HG02840 (cell line): ENCODE results near the gene BTBD9.
A peak's percentile ranks its signal among the peaks of the same experiment; 100 is the strongest.

Source experiments
- ATAC-seq: cut with Tn5 transposase; IDR thresholded peaks from one replicate; pipeline ENCODE4 v1.9.1; 2021; ENCODE audit warnings: mild to moderate bottlenecking, moderate library complexity, moderate number of reproducible peaks; ENCODE audit not compliant: unreplicated experiment, low FRiP score

Gene BTBD9

DNA sequence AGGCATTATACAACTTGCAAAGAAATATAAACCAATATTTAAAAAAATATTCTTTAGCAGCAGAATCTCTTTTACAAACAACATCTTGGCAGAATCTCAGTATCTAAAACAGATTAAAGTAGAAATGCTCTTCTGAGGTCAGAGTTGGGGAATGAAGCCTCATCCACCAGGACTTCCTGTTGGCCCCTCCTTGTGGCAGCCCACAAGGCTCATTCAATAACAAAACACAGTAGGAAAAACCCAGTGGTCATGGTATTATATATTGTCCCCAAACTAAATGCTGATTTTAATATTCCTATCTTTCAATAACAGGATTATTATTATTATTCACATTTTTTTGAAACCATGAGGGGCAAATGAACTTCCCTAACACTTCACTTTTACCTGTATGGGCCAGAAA, 368.6 kb downstream of the BTBD9 start:
- no peak for ATAC-seq

DNA sequence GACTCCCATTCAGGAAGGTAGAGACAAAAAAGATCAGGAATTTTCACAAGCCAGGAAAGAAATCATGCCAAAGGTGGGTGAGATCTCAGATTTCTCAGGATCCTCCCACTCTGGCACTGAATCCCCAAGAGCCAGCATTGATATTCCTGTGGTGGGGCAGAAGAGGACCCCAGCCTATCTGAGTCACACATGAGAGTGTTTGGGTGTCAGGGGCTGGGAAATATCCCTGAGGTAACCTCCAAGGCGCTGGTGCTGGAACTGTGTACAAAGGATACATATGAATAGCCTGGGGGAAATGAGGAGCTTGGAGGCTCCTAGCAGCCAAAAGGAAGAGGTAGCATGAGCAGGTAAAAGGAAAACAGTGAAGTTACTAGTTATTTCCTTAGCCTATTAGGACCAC, 369.4 kb downstream of the BTBD9 start:
- no peak for ATAC-seq

DNA sequence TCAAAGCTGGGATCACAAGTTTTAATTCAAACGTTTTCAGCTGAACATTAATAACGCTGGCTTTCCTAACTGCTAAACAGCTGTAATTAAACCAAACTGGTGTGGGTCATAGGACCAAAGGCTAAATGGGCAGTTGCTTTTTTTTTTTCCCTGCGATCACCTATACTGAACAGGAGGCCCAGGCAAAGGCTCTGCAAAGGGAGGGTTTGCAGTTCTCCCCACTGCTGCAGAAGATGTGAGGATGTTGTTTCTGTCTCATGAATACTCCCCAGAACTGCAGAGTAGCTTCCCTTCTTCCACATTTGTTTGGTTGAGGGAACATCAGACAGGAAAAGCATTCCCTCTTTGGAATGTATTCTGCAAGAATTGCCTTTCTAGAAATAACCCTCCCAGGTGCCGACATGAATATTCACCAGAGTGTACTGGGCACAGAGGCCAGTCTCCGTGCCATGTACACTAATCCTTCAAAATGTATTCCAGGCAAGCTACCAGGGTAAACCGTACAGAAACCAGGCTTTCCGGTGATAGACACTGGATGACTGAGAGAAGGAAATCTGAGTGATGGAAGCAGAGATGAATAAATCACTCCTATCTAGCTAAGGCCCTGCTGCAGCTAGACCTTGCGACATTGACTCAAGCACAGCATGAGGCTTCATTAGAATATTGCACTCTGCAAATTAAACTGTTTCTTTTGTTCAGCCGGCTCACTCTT, 370.1 kb downstream of the BTBD9 start:
- no peak for ATAC-seq

DNA sequence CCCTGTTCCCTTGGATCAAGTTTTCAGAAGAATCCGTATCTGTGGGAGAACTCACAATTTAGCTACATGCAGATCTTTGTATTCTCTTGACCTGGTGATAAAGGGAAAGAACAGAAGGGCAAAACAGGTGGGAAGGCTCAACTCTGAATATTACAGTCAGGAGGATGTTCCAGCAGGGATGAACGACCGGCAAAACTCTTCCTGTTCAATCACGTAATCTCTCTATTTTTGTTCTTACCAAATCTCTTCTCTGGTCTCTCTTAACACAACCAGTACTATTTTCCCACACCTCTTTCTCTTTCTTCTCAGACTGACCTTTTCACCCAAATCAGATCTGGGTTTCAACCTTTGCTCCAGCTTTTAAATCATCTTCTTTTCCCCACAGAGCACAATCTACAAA, 371.4 kb downstream of the BTBD9 start:
- ATAC-seq, result no peak

DNA sequence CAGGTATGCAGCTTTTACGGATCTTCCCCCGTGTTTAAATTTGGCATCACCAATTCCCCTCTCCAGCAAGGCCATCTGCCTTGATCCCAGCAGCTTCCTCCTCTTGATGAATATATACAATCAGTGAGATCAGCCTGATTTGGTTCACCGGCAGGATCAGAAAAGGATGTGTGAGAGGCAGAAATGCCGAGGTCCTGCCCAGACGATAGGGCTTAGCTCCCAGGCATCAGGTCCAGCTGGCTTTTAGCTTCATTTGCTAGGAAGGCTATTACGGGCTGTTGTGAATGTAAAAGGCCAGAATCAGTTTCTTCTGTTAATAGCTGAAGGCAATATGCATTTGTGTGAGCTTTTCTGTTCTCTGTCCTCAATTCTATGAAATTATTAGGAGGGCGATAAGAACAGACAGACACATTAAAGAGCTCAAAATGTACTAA, 372.8 kb downstream of the BTBD9 start:
- no peak for ATAC-seq

DNA sequence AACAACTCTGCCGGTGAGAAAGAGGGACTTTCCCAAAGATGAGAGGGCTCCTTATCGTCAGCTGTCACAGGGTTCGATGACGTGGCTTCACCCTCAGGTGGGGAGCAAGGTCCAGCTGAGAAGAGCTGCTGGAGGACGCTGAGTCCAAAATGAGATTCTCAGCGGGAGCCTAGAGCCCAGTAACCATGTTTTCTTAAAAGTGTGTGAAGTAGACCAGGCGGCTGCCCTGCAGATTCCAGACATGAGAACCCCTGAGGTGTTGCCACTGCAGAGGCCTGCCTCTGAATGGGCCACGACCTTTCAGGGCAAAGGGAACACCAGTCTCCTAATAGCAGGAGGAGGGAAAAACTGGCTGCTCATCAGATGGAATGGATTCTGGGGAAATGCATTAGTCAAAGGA, 375.1 kb downstream of the BTBD9 start:
- ATAC-seq, result no peak

DNA sequence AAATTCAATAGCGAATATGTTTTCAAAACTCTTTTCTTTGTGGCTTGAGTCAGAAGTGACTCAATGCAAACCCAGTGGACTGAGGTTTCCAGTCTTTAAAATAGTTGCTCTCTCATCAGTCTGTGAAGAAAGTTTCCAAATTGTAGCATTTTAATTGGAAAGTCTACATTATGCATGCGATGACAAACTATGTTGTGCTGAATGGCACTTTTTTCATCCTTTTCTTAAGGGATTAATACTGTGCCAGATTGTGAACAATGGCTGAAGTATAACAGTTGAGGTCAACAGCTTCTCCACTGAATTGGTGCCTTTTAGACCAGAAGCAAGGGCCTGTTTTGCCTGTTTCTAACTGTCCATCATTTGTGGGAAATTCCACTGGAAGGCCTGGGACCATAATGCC, 377.1 kb downstream of the BTBD9 start:
- ATAC-seq, result no peak

DNA sequence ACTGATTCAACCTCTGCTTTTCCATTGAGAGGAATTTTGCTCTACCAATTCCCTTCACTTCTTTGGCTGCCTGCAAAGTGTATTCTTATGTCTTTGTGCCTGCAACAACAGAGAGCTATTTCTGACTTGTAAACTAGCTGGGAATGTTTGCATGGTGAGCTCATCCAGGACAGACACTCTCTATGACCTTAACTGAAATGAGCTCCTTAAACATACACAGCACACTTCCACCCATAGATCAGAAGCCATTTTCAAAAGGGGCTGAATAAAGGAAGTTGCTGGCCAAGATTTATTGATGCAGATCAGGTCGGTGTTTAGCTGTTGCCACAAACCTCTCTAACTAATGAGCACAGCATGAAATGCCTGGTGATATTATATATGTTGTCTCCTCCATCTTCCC, 377.7 kb downstream of the BTBD9 start:
- ATAC-seq, result no peak

DNA sequence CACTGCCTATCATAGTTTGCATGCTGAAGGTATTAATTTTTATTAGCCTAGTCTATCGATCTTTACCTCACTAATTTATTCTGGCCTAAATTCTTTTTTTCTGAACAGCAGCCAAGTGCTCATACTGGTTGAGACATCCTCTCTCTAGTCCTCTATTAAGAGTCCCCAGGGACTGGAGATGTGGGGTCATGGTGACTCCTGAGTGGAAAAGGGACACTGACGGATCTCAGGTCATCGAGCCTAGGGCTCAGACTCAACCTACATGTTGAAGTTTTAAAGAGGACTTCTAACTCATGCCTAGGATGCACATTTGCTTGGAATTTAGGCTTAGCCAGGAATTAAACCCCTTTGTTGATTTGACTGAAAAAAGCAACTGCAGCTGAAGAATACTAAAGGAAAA, 378.1 kb downstream of the BTBD9 start:
- ATAC-seq, result no peak

DNA sequence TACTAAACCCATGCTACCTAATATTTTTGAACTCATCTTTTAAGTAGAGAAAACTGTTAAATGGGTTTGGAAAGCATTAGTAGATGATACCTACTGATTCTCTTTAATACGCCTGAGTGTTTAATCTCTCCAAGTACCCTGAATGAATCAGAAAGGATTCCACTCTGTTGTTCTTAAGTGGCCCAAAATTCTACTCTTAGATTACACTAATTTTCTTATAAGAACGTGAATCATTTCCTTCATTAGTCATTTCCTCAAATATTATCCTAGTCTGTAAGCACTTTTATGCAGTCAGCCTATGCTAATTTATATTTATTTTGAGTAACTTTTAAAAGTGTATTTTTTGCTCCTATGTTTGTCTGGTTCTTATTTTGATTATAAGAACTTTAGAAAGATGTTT, 380.0 kb downstream of the BTBD9 start:
- no peak for ATAC-seq

DNA sequence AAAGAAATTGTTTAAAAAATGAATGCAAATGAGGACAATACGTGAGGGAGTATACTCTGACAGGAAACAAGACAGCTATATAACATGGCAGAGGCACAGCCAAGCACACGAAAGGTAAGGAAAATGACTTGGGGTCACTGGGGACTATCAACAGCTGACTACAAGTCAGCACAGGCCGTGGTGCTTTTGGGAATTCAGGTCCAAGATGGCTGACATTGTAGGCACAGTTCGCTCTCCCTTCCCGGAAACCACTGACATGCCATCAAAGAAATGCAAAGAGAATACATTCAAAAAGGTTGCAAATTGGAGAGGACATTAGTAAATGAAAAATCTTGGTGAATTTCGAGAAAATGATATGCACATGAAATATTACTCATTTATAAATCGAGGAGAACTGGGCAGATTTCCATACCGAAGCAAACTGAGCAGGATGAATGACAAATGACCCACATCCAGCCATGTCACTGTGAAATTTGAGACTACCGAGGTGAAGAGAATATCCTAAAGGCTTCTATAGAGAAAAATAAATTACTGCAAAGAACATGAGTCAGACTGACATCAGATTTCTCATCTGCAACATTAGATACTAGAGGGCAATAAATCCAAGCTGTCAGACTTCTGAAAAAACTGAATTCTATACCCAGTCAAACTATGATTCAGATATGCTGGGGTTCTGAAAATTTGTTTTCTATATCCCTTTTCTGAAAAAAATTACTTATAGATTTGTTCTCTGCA, 391.1 kb downstream of the BTBD9 start:
- no peak for ATAC-seq

DNA sequence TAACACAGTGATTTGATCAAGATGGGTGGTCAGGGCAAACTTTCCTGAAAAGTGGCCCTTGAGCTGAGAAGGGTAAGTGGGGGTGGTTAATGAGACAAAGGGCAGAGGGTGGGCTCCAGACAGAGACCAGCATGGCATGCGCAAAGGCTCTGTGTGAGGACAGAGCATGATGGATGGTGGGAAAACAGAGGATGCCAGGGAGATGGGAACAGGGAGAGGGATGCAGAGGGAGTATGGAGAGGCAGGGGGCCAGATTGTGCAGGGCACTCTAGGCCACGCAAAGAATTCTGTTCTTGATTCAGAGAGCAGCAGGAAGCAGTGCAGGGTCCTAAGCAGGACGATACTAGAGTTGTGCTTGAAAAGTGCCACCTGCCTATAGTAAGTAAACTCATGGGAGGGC, 394.4 kb downstream of the BTBD9 start:
- ATAC-seq, result no peak

DNA sequence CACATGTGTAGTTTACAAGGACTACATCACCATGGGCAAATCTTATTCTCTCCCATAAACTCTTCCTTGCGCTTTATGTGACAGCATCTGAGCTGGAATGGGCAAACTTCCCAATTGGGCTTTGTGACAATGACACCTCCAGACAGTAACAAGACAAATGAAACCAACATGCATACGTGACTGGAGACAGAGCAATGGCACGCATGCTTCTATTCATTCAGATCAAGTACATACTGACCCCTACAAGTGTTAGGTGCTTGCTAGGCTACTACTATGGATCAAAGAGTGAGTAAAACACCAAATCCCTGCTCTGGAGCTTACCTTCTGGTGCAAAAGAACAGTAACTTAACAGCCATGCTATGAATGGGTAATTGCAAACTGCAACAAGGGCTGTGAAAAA, 394.9 kb downstream of the BTBD9 start:
- no peak for ATAC-seq

DNA sequence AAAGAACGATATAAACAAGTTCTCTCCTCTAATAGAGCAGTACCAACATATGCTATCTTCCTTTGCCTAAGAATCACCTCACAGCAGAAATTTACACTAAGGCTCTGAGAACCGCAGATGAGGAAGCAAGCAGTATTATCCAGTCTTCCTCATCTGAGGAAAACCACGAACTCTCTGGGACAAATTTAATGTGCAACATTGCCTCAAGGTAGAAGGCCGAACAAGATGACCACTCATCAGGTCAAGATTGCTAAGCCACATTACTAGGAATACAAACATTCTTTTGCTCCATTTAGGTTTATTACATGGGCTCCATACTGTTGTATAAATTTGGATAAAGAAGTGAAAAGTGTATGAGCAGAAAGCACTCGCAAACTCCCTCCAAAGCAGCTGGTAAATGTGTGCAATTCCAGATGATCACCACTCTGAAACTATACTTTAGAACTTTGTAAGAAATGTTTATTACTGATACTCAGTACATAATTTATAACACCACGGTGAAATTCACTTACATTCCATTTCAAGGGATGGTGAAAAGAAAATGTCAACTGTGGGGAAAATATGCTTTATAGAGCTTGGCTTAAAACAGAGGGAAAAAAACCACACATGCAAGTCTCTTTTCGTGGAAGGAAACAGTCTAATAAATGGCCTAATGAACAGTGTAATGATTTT, 398.4 kb downstream of the BTBD9 start:
- ATAC-seq, result no peak

DNA sequence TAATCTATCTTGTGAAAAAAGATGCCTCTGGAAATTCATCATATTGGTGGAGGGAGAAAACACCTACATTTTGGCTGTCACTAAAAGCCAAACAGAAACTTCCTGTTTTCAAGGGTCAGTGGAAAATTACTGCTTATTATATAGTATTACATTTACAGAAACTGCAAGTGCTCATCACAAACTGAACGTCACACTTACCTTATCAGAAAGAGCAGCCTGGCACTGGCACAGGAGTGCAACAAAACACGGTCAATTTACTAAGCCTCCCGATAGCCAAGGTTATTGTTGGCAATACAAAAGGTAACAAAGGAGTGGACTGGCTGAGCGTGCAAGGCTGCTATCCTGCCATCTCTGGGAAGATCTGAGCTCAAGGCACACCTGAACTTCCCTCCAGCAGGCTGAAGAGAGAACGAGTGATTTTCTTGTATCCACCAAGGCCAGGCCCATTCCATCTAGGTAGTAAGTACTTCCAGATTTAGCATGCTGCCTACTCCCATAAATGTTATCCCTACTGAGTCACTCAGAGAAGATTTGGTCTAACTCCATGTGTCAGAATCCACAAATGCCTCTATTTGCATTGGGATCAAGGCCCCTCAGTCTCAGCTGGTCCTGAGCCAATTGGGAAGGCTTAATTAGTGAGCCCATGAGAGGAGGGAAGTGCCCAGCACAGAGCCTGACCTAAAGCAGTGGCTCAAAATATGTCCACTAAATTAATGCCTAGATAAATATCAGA, 399.8 kb downstream of the BTBD9 start:
- no peak for ATAC-seq

DNA sequence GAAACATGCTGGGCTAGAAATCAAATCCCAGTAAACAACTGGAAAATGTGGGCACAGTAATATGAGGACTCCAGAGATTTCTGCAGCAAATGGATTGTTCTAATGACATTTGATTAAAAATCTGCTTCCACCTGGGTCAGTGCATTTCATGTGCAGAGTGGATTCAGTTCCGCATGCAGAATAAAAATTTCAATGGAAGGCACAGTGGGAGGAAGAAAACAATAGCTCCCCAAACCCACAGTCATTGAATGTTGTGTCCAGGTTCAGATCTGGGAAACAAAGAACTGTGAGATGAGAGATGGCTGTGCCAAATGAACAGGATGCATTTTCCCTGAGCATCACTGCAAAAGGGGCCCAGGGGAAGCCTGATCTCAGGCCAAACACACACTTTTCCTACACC, 403.1 kb downstream of the BTBD9 start:
- ATAC-seq, result no peak

DNA sequence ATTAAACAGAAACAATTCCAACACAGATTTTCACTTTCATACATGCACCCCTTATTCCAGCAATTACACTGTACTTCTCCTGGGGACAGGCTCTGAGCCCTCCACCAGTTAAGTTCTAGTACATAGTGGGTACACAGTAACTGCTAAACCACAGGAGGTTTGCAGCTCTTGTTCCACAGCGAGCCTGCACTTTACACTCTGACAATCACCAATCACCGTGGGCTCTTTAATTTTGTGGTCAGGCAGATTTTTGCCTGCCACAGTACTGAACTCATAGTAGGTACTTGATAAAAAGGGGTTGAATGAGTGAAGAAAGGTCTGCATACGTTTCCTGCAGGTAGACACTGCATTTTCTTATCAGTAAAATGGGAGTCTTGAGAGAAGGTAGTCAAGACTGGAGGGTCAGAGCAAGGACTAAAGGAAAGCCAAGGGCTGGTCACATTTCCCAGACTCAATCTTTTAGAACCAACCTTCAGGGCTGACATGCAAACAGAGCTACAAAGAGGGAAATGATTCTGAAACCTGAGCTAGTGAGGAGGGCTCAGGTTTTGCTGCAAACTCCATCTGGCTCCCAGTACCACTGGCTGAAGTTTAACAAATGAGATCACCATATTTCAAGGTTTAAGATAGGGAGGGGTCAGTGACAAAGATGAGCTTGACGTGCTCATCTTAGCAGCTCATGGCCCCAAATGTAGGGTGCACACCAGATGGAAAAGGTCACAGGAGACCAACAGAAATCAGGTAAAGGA, 404.6 kb downstream of the BTBD9 start:
- peak; percentile 60 for ATAC-seq

DNA sequence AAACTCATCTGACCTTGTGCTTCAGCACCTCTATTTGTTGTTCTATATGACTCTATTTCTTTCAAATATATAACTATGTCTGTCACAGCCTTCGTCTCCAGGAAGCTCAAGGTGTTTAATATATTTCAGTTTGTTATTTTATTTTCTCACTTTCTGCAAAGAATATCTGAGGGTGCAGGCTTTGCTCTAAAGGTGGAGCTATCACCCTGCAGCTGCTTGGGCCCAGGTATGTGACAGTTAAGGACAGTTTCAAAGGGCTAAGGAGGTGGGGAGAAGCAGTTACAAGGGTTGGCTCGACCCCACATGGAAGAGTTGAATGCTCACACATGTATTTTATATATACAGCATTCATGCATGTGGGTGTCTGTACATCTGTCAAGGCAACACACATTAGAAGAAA, 405.6 kb downstream of the BTBD9 start:
- ATAC-seq, result no peak

DNA sequence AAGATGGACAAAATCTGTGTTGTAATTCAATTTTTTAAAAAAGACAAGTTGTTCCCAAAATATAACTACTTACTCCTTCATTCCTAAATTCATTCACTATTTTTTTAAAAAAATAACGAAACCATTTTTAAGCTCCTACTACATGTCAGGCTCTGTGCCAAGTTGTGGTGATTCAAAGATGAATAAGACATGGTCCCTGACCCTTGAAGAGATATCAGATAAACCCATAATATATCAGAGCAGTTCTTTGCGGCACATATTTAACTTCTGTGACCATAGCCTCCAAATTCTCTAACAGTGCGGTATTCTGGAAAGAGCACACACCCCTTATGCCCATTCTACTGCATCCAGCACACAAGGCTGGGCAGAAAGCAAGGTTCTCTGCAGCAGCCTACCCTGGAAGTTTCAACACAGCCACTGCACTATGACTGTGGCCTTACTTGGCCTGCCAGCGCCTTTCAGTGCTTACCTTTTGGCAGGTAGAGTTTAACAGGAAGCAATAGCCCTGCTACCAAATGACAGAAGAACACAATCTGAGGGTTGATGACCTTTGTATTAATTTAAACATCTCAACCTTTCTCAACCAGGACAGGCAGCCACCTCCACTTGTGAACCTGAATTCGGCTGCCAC, 406.5 kb downstream of the BTBD9 start:
- ATAC-seq, result no peak

DNA sequence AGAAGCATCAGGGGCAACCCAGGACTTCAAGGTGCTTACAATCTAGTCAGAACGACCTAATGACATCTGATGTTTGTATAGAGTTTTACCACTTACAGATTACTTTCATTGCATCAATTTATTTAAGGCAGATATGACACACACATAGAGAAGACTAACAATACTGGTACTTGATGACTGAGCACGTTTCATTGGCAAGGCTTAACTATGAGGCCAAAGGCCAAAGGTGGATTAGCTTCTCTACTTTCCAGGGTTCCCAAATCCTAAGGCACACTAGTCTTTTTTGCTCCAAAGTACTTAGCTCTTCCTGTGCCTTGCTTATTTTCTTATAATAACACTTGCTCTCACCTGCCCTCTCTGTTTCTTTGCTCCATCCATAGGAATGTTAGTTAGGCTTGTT, 414.0 kb downstream of the BTBD9 start:
- ATAC-seq, result no peak
